Activated CD8-positive, alpha-beta T cell treated with anti-CD3 and anti-CD28 coated beads for 36 hours (primary cell): Measurements from ENCODE around the gene CDH13. TPM values are rescaled to one million over a fixed set of nuclear protein-coding genes. Genes with fewer than 3 reads are reported as not detected.

Source experiments
- ATAC-seq: fragments of 200-7000 bp; cut with Tn5 transposase; one replicate; pipeline ENCODE4 v1.10.0; 2021; ENCODE audit warnings: mild to moderate bottlenecking, moderate library complexity
- CTCF ChIA-PET: fragments of 350-600 bp; sonication (Branson Sonifier 250); formaldehyde crosslinking; loops from one replicate; lab custom pipeline; 2021; ENCODE audit warnings: antibody characterized with exemption; lab: Charles Lee
- POLR2A ChIA-PET: fragments of 350-600 bp; sonication (Branson Sonifier 250); formaldehyde crosslinking; loops from one replicate; lab custom pipeline; 2021; ENCODE audit warnings: antibody characterized with exemption; lab: Charles Lee
- DNase-seq: peaks from one replicate; pipeline ENCODE4 v3.0.0-alpha.2; 2020
- H3K27ac Mint-ChIP-seq: one replicate; pipeline ENCODE4 v1.8.0; 2021; ENCODE audit warnings: mild to moderate bottlenecking, mixed read lengths
- H3K27me3 Mint-ChIP-seq: one replicate; pipeline ENCODE4 v1.8.0; 2021; ENCODE audit warnings: mixed read lengths
- H3K36me3 Mint-ChIP-seq: one replicate; pipeline ENCODE4 v1.8.0; 2021; ENCODE audit warnings: low read depth, mixed read lengths
- H3K4me1 Mint-ChIP-seq: one replicate; pipeline ENCODE4 v1.8.0; 2021; ENCODE audit warnings: low read depth, mixed read lengths
- H3K4me3 Mint-ChIP-seq: one replicate; pipeline ENCODE4 v1.8.0; 2021; ENCODE audit warnings: mild to moderate bottlenecking, moderate library complexity, mixed read lengths
- H3K9me3 Mint-ChIP-seq: one replicate; pipeline ENCODE4 v1.8.0; 2021; ENCODE audit warnings: mixed read lengths
- intact Hi-C: fragments of 100-400 bp; cut with micrococcal nuclease; formaldehyde crosslinking; loops from one replicate; pipeline ENCODE4 v1.10.0; 2022
- total RNA-seq, 2 experiments: library from RNA; stranded (reverse); gene quantifications; one replicate each; pipeline ENCODE4 v1.2.3, GENCODE V29; 2021
- TF ChIP-seq, protein P1 (sequence below): fragments of 200-600 bp; IDR thresholded peaks from one replicate; pipeline ENCODE4 v1.8.0; 2022; ENCODE audit warnings: antibody characterized with exemption, mild to moderate bottlenecking

Gene CDH13
- total RNA-seq, 2 experiments from 2014 or later = not detected

DNA sequence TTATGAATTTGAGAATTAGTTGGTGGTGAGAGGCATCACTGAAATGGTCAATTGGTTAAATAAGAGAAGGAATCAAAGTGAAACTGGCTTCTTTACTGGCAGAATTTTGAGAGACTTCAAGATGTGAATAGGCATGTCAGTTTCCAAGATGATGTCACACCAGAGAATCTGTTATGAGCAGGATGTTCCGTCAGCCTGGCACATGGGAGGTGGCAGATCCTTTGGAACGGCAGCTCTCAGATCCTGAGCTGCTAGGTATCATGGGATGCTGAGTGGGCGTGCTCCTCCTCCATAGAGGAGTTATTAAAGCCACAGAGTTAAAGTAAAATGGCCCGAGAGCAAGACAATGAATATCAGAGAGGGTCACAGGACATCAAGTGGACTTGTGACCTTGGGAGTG lies 736.8 kb downstream of the CDH13 start:
- ChIA-PET POLR2A (no interaction called here), CTCF (no interaction called here)
- Mint-ChIP-seq H3K36me3 (no peaks in the 10 kb centered on the region), H3K4me3 (no peak overlapping the region), H3K4me1 (no peaks in the 10 kb centered on the region), H3K27ac (no peak overlapping the region), H3K27me3 (peaks cover 2% of the 10 kb centered on the region), H3K9me3 (no peaks in the 10 kb centered on the region)
- intact Hi-C loops = no loop called here
- TF ChIP-seq, protein P1, sequence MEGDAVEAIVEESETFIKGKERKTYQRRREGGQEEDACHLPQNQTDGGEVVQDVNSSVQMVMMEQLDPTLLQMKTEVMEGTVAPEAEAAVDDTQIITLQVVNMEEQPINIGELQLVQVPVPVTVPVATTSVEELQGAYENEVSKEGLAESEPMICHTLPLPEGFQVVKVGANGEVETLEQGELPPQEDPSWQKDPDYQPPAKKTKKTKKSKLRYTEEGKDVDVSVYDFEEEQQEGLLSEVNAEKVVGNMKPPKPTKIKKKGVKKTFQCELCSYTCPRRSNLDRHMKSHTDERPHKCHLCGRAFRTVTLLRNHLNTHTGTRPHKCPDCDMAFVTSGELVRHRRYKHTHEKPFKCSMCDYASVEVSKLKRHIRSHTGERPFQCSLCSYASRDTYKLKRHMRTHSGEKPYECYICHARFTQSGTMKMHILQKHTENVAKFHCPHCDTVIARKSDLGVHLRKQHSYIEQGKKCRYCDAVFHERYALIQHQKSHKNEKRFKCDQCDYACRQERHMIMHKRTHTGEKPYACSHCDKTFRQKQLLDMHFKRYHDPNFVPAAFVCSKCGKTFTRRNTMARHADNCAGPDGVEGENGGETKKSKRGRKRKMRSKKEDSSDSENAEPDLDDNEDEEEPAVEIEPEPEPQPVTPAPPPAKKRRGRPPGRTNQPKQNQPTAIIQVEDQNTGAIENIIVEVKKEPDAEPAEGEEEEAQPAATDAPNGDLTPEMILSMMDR = no peak
- ATAC-seq (no peak), DNase-seq (no peak)

DNA sequence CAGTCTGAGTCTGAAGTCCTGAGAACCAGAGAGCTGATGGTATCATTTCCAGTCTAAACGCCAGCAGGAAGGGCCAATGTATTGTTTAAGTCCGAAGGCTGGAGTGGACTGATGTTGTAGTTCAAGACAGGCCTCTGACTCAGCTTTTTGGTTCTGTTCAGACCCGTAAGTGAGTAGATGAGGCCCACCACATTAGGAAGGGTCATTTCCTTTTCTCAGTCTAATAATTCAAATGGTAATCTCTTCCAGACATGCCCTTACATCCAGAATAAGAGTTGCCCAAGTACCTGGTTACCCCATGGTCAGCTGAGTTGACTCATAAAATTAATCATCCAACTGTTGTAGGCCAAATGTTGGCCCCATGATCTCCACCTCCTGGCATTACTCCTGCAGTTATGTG lies 738.4 kb downstream of the CDH13 start:
- Mint-ChIP-seq H3K27me3 (peaks cover 2% of the 10 kb centered on the region), H3K4me1 (no peaks in the 10 kb centered on the region)
- CTCF ChIA-PET = interaction anchor here (1.4 kb wide), 1 partner anchor 9 kb away, joined by 3 read pairs; no protein-coding TSS in a partner anchor

DNA sequence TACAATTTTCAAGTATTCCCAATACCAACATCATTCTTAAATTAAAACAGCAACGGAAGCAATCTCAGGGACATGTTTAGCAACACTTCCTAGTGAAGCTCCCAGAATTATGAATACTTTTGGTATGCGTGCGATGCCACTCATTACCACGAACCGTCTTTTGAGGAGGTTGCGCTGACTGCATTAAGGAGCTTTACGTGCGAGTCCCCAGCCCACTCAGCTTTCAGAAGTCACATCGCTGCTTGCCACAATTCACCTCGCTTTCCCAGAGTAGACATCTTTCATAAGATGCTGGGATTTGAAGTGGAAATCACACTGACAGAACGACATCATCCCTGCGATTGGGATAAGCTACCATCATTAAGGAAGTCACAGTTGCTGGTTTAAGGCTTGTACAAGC lies 739.5 kb downstream of the CDH13 start:
- Mint-ChIP-seq H3K27ac (no peak overlapping the region), H3K9me3 (no peaks in the 10 kb centered on the region), H3K4me3 (no peak overlapping the region), H3K4me1 (no peaks in the 10 kb centered on the region), H3K36me3 (no peaks in the 10 kb centered on the region), H3K27me3 (peaks cover 2% of the 10 kb centered on the region)
- ATAC-seq (no peak), DNase-seq (no peak)
- intact Hi-C loops = no loop called here
- POLR2A ChIA-PET = no interaction called here
- CTCF ChIA-PET = interaction anchor here (1.0 kb wide), 1 partner anchor 10 kb away, joined by 3 read pairs; no protein-coding TSS in a partner anchor
- TF ChIP-seq, protein P1 = no peak

More for the DNA sequence above, 738.4 kb downstream of the CDH13 start:
- POLR2A ChIA-PET = no interaction called here
- TF ChIP-seq, protein P1 = no peak
- no peak overlapping the region for H3K4me3 Mint-ChIP-seq
- ATAC-seq = no peak
- DNase-seq = no peak
- H3K36me3 Mint-ChIP-seq = no peaks in the 10 kb centered on the region
- no peaks in the 10 kb centered on the region for H3K9me3 Mint-ChIP-seq
- no peak overlapping the region for H3K27ac Mint-ChIP-seq
- intact Hi-C loops = no loop called here

DNA sequence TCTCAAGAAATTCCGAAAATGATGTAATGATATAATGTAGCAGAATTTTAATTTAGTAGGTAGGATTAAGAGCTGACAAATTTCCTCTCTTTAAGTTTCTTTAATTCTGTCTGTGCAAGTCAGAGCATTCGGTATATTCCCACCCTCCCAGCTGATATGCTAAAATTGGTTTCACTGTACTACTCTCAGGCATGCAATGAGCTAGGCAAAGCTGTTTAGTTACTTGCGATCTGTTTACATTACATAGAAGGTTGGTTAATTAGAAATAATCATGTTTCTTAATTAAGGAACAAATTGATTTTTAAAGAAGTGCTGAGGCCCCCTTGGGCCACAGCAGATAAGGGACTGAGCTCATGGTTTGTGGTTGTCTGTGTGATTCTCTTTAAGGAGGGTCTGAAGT lies 748.2 kb downstream of the CDH13 start:
- ChIA-PET CTCF (no interaction called here), POLR2A (interaction anchor here (0.6 kb wide), 1 partner anchor 27 kb away, joined by 3 read pairs; no protein-coding TSS in a partner anchor)
- no peaks in the 10 kb centered on the region for H3K4me1 Mint-ChIP-seq
- DNase-seq (no peak), ATAC-seq (no peak)
- no peaks in the 10 kb centered on the region for H3K9me3 Mint-ChIP-seq
- H3K27ac Mint-ChIP-seq = no peak overlapping the region
- H3K27me3 Mint-ChIP-seq = no peaks in the 10 kb centered on the region
- no peaks in the 10 kb centered on the region for H3K36me3 Mint-ChIP-seq
- TF ChIP-seq, protein P1 = no peak
- no peak overlapping the region for H3K4me3 Mint-ChIP-seq
- intact Hi-C loops = no loop called here

DNA sequence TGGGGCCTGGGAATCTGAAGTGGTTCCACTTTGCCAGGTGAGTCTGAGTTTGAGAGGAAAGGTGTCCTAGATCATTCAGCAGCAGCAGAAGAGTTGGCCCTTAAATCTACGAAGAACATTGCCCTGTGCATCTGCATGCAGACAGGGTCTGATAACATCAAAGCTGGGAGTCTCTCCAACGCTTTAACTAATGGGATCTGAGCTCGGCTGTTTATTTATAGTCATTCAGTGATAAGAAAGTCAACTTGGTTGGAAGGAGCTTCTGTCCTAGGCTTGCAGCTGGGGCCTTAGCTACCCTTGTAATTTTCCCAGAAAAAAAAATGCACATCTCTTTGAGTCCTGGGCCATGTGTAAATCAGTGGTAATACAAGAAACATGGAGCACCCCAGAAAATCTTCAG lies 763.0 kb downstream of the CDH13 start:
- intact Hi-C loops = no loop called here
- no peaks in the 10 kb centered on the region for H3K27me3 Mint-ChIP-seq
- ATAC-seq (no peak), DNase-seq (no peak)
- H3K27ac Mint-ChIP-seq = no peak overlapping the region
- no peaks in the 10 kb centered on the region for H3K4me1 Mint-ChIP-seq
- TF ChIP-seq, protein P1 = no peak
- no peak overlapping the region for H3K4me3 Mint-ChIP-seq
- no peaks in the 10 kb centered on the region for H3K36me3 Mint-ChIP-seq
- POLR2A ChIA-PET = no interaction called here
- CTCF ChIA-PET = no interaction called here
- H3K9me3 Mint-ChIP-seq = peaks cover 6% of the 10 kb centered on the region
